Dermis microvascular lymphatic vessel endothelial cell (primary cell): ENCODE data around the gene DNAJA3. TPM values are rescaled to one million over a fixed set of nuclear protein-coding genes. Genes with fewer than 3 reads are reported as not detected.

Source experiments
- total RNA-seq: library from RNA; depleted of rRNA; stranded (reverse); fragments of >200 nt; gene quantifications from 2 replicates; pipeline ENCODE4 v1.2.1, GENCODE V29; 2014

The DNAJA3 gene
- total RNA-seq, 1 donor from 2014 or later, result 38.0 TPM

Other genes with a start within 250 kb of the DNAJA3 start
- under 0.01 and 0.13 TPM in 2 replicates for gene SRL, start 183.8 kb upstream of the DNAJA3 start, total RNA-seq
- 3.9 and 4.9 TPM in 2 replicates for gene TFAP4, start 152.8 kb upstream of the DNAJA3 start, total RNA-seq
- gene GLIS2, start 109.8 kb upstream of the DNAJA3 start, total RNA-seq, result 0.38 and 0.39 TPM in 2 replicates
- 12.5 and 19.8 TPM in 2 replicates for gene PAM16, start 74.5 kb upstream of the DNAJA3 start, total RNA-seq
- gene VASN, start 54.0 kb upstream of the DNAJA3 start, total RNA-seq, result 0.39 and 1.8 TPM in 2 replicates
- 24.8 and 35.8 TPM in 2 replicates for gene CORO7, start 9.3 kb upstream of the DNAJA3 start, total RNA-seq
- 57.6 and 65.2 TPM in 2 replicates for gene NMRAL1, start 48.8 kb downstream of the DNAJA3 start, total RNA-seq
- 109 and 153 TPM in 2 replicates for gene HMOX2, start 50.5 kb downstream of the DNAJA3 start, total RNA-seq
- 4.7 and 11.9 TPM in 2 replicates for gene CDIP1, start 112.9 kb downstream of the DNAJA3 start, total RNA-seq
- gene C16orf96, start 130.5 kb downstream of the DNAJA3 start, total RNA-seq, result not detected in 2 replicates
- 3.1 and 5.4 TPM in 2 replicates for gene UBALD1, start 189.0 kb downstream of the DNAJA3 start, total RNA-seq
- 14.2 and 22.6 TPM in 2 replicates for gene MGRN1, start 199.0 kb downstream of the DNAJA3 start, total RNA-seq